Rectal smooth muscle tissue (tissue), 1 donor: ENCODE measurements around the gene MRPL39.

Experiments used
- H3K27ac ChIP-seq: one replicate; pipeline ENCODE4 v1.7.0; 2013; ENCODE audit warnings: low read depth, low read length, inconsistent platforms
- H3K27me3 ChIP-seq: one replicate; pipeline ENCODE4 v1.7.0; 2013; ENCODE audit warnings: low read length; ENCODE audit not compliant: control insufficient read depth, insufficient read depth
- H3K36me3 ChIP-seq: one replicate; pipeline ENCODE4 v1.7.0; 2013; ENCODE audit warnings: low read length; ENCODE audit not compliant: control insufficient read depth, insufficient read depth
- H3K4me1 ChIP-seq: one replicate; pipeline ENCODE4 v1.7.0; 2013; ENCODE audit warnings: low read length; ENCODE audit not compliant: control insufficient read depth, insufficient read depth
- H3K4me3 ChIP-seq: one replicate; pipeline ENCODE4 v1.7.0; 2013; ENCODE audit warnings: low read length
- H3K9ac ChIP-seq: one replicate; pipeline ENCODE4 v1.7.0; 2013; ENCODE audit warnings: low read length

Gene MRPL39

GRCh38 chr21:25561668-25562641, 45.3 kb downstream of the MRPL39 start:
- no peak overlapping the region for H3K27ac ChIP-seq
- peak overlapping the region; percentile 68 for H3K4me3 ChIP-seq
- H3K9ac ChIP-seq, result peak overlapping the region; percentile 1

GRCh38 chr21:25560891-25561290, 46.4 kb downstream of the MRPL39 start:
- Histone ChIP-seq H3K9ac (no peak overlapping the region), H3K27me3 (no peaks in the 10 kb centered on the region), H3K36me3 (no peaks in the 10 kb centered on the region), H3K4me1 (no peaks in the 10 kb centered on the region), H3K4me3 (no peak overlapping the region), H3K27ac (no peak overlapping the region)

More at GRCh38 chr21:25561668-25562641, 45.3 kb downstream of the MRPL39 start:
- Histone ChIP-seq H3K4me1 (no peaks in the 10 kb centered on the region), H3K27me3 (no peaks in the 10 kb centered on the region), H3K36me3 (no peaks in the 10 kb centered on the region)

GRCh38 chr21:25560271-25560685, 47.0 kb downstream of the MRPL39 start:
- no peak overlapping the region for H3K9ac ChIP-seq
- no peaks in the 10 kb centered on the region for H3K27me3 ChIP-seq
- H3K4me1 ChIP-seq, result no peaks in the 10 kb centered on the region
- H3K36me3 ChIP-seq, result no peaks in the 10 kb centered on the region
- H3K27ac ChIP-seq, result no peak overlapping the region
- no peak overlapping the region for H3K4me3 ChIP-seq

- Histone ChIP-seq H3K27ac (no peak overlapping the region), H3K9ac (no peak overlapping the region), H3K4me1 (no peaks in the 10 kb centered on the region), H3K27me3 (no peaks in the 10 kb centered on the region), H3K36me3 (no peaks in the 10 kb centered on the region), H3K4me3 (no peak overlapping the region)
Measured at GRCh38 chr21:25559746-25560145, 47.5 kb downstream of the MRPL39 start.

GRCh38 chr21:25558123-25558522, 49.2 kb downstream of the MRPL39 start:
- Histone ChIP-seq H3K4me3 (no peak overlapping the region), H3K27ac (no peak overlapping the region), H3K4me1 (no peaks in the 10 kb centered on the region), H3K36me3 (no peaks in the 10 kb centered on the region), H3K9ac (no peak overlapping the region), H3K27me3 (no peaks in the 10 kb centered on the region)

- Histone ChIP-seq H3K9ac (no peak overlapping the region), H3K27ac (no peak overlapping the region), H3K4me1 (no peaks in the 10 kb centered on the region), H3K27me3 (no peaks in the 10 kb centered on the region), H3K4me3 (no peak overlapping the region), H3K36me3 (no peaks in the 10 kb centered on the region)
Measured at GRCh38 chr21:25557180-25557579, 50.1 kb downstream of the MRPL39 start.

- no peak overlapping the region for H3K4me3 ChIP-seq
- no peaks in the 10 kb centered on the region for H3K36me3 ChIP-seq
- no peaks in the 10 kb centered on the region for H3K27me3 ChIP-seq
- no peak overlapping the region for H3K9ac ChIP-seq
- H3K27ac ChIP-seq, result no peak overlapping the region
- H3K4me1 ChIP-seq, result no peaks in the 10 kb centered on the region
Measured at GRCh38 chr21:25556091-25556490, 51.2 kb downstream of the MRPL39 start.

GRCh38 chr21:25555492-25555891, 51.8 kb downstream of the MRPL39 start:
- no peak overlapping the region for H3K27ac ChIP-seq
- H3K36me3 ChIP-seq, result no peaks in the 10 kb centered on the region
- H3K4me3 ChIP-seq, result no peak overlapping the region
- no peaks in the 10 kb centered on the region for H3K4me1 ChIP-seq
- no peak overlapping the region for H3K9ac ChIP-seq
- H3K27me3 ChIP-seq, result no peaks in the 10 kb centered on the region

- Histone ChIP-seq H3K4me1 (no peaks in the 10 kb centered on the region), H3K4me3 (no peak overlapping the region), H3K27me3 (no peaks in the 10 kb centered on the region), H3K36me3 (no peaks in the 10 kb centered on the region), H3K9ac (no peak overlapping the region), H3K27ac (no peak overlapping the region)
Measured at GRCh38 chr21:25552856-25553255, 54.4 kb downstream of the MRPL39 start.

GRCh38 chr21:25551569-25551968, 55.7 kb downstream of the MRPL39 start:
- H3K4me3 ChIP-seq, result no peak overlapping the region
- H3K36me3 ChIP-seq, result no peaks in the 10 kb centered on the region
- H3K27me3 ChIP-seq, result no peaks in the 10 kb centered on the region
- H3K9ac ChIP-seq, result no peak overlapping the region
- no peak overlapping the region for H3K27ac ChIP-seq
- no peaks in the 10 kb centered on the region for H3K4me1 ChIP-seq

GRCh38 chr21:25550352-25551120, 56.7 kb downstream of the MRPL39 start:
- no peaks in the 10 kb centered on the region for H3K27me3 ChIP-seq
- H3K36me3 ChIP-seq, result no peaks in the 10 kb centered on the region
- H3K4me3 ChIP-seq, result no peak overlapping the region
- H3K9ac ChIP-seq, result no peak overlapping the region
- H3K4me1 ChIP-seq, result no peaks in the 10 kb centered on the region
- no peak overlapping the region for H3K27ac ChIP-seq

- no peak overlapping the region for H3K4me3 ChIP-seq
- H3K9ac ChIP-seq, result no peak overlapping the region
- H3K27me3 ChIP-seq, result no peaks in the 10 kb centered on the region
- no peak overlapping the region for H3K27ac ChIP-seq
- no peaks in the 10 kb centered on the region for H3K36me3 ChIP-seq
- H3K4me1 ChIP-seq, result no peaks in the 10 kb centered on the region
Measured at GRCh38 chr21:25541042-25541441, 66.2 kb downstream of the MRPL39 start.
